Hepatocyte (in vitro differentiated cells): Measurements from ENCODE around the gene ABHD16A. TPM values are rescaled to one million over a fixed set of nuclear protein-coding genes. Genes with fewer than 3 reads are reported as not detected.
A peak's percentile ranks its signal among the peaks of the same experiment; 100 is the strongest.

ENCODE experiments used
- DNase-seq: peaks from one replicate; pipeline ENCODE4 v3.0.0-alpha.2; 2016; ENCODE audit warnings: low spot score
- H2AFZ ChIP-seq: fragments of 200-600 bp; sonication (generic); 2 replicates; pipeline ENCODE4 v1.6.0; 2016; ENCODE audit warnings: antibody characterized with exemption, mild to moderate bottlenecking
- H3K27ac ChIP-seq: fragments of 200-600 bp; sonication (generic); 2 replicates; pipeline ENCODE4 v1.5.1; 2016; ENCODE audit warnings: mild to moderate bottlenecking
- H3K27me3 ChIP-seq: fragments of 200-600 bp; sonication (generic); 2 replicates; pipeline ENCODE4 v1.6.1; 2016
- H3K36me3 ChIP-seq: fragments of 200-600 bp; sonication (generic); replicated peaks from 2 replicates; pipeline ENCODE4 v1.5.1; 2016; ENCODE audit warnings: low read depth; ENCODE audit not compliant: insufficient read depth
- H3K4me1 ChIP-seq: fragments of 200-600 bp; sonication (generic); 2 replicates; pipeline ENCODE4 v1.5.1; 2016; ENCODE audit warnings: mild to moderate bottlenecking, moderate library complexity; ENCODE audit not compliant: insufficient read depth
- H3K4me2 ChIP-seq: fragments of 200-600 bp; sonication (generic); 2 replicates; pipeline ENCODE4 v1.6.0; 2016
- H3K4me3 ChIP-seq: fragments of 200-600 bp; sonication (generic); 2 replicates; pipeline ENCODE4 v1.5.1; 2016; ENCODE audit warnings: mild to moderate bottlenecking
- H3K79me2 ChIP-seq: fragments of 200-600 bp; sonication (generic); 2 replicates; pipeline ENCODE4 v1.6.0; 2017; ENCODE audit warnings: mild to moderate bottlenecking
- H3K9me2 ChIP-seq: fragments of 200-600 bp; sonication (generic); replicated peaks from 2 replicates; pipeline ENCODE4 v1.6.0; 2017; ENCODE audit warnings: mild to moderate bottlenecking; ENCODE audit not compliant: insufficient read depth
- H3K9me3 ChIP-seq: fragments of 200-600 bp; sonication (generic); 2 replicates; pipeline ENCODE4 v1.5.1; 2016; ENCODE audit warnings: low read depth, mild to moderate bottlenecking
- H4K20me1 ChIP-seq: fragments of 200-600 bp; sonication (generic); 2 replicates; pipeline ENCODE4 v1.6.0; 2016; ENCODE audit warnings: mild to moderate bottlenecking; ENCODE audit not compliant: insufficient read depth, poor library complexity, severe bottlenecking
- CTCF ChIP-seq: fragments of 200-600 bp; sonication (generic); IDR thresholded peaks from 2 replicates; pipeline ENCODE4 v1.5.1; 2016; ENCODE audit warnings: antibody characterized with exemption, mild to moderate bottlenecking; ENCODE audit not compliant: poor library complexity
- EZH2 ChIP-seq: fragments of 200-600 bp; sonication (generic); IDR thresholded peaks from 2 replicates; pipeline ENCODE4 v1.6.1; 2016; ENCODE audit warnings: antibody characterized with exemption, mild to moderate bottlenecking, borderline replicate concordance
- EZH2phosphoT487 ChIP-seq: fragments of 200-600 bp; sonication (generic); IDR thresholded peaks from one replicate; pipeline ENCODE4 v1.6.1; 2018; ENCODE audit warnings: antibody characterized with exemption, mild to moderate bottlenecking, low read depth, moderate library complexity; ENCODE audit not compliant: unreplicated experiment, severe bottlenecking
- WGBS: methylation state at CpG from one replicate; pipeline ENCODE4 v1.1.6; 2016; ENCODE audit warnings: low lambda C conversion rate; ENCODE audit errors: missing lambda C conversion rate; 5-methylcytosine and 5-hydroxymethylcytosine counted together
- polyA plus RNA-seq: library from polyadenylated mRNA; unstranded; fragments of >200 nt; fragmentation: Nextera tagmentation; extraction: Ambion mirVana; gene quantifications from 2 replicates; pipeline ENCODE4 v1.2.1, GENCODE V29; 2016
- total RNA-seq: library from RNA; depleted of rRNA; stranded (reverse); fragments of >200 nt; gene quantifications from 2 replicates; pipeline ENCODE4 v1.2.3, GENCODE V29; 2014

Gene ABHD16A
- total and polyA plus RNA-seq, 2 experiments from 2014 or later, result 63.2 to 94.7 TPM

- H3K4me2 ChIP-seq, result no peak overlapping the region
- no peaks in the 10 kb centered on the region for H3K36me3 ChIP-seq
- H2AFZ ChIP-seq, result no peak overlapping the region
- no peak overlapping the region for H3K4me3 ChIP-seq
- peaks cover 6% of the 10 kb centered on the region for H3K4me1 ChIP-seq
- H3K79me2 ChIP-seq, result no peaks in the 10 kb centered on the region
- no peaks in the 10 kb centered on the region for H3K9me3 ChIP-seq
- TF ChIP-seq EZH2, result no peak
- no peak for TF ChIP-seq EZH2phosphoT487
- TF ChIP-seq CTCF, result no peak
- H3K27ac ChIP-seq, result no peak overlapping the region
- DNase-seq, result no peak
- H3K9me2 ChIP-seq, result no peaks in the 10 kb centered on the region
- H3K27me3 ChIP-seq, result no peaks in the 10 kb centered on the region
- no peaks in the 10 kb centered on the region for H4K20me1 ChIP-seq
- 90% methylated on average over 13 of the region's 14 CpGs for WGBS
These were observed 15.0 kb downstream of the ABHD16A start for GRCh38 chr6:31687860-31688693.

GRCh38 chr6:31687321-31687720 is 15.8 kb downstream of the ABHD16A start:
- no peaks in the 10 kb centered on the region for H3K9me2 ChIP-seq
- H2AFZ ChIP-seq, result no peak overlapping the region
- H3K36me3 ChIP-seq, result no peaks in the 10 kb centered on the region
- H4K20me1 ChIP-seq, result no peaks in the 10 kb centered on the region
- H3K4me1 ChIP-seq, result peaks cover 6% of the 10 kb centered on the region
- TF ChIP-seq EZH2phosphoT487 (no peak), EZH2 (no peak), CTCF (no peak)
- H3K27me3 ChIP-seq, result no peaks in the 10 kb centered on the region
- no peak overlapping the region for H3K27ac ChIP-seq
- no peak for DNase-seq
- no peak overlapping the region for H3K4me3 ChIP-seq
- H3K79me2 ChIP-seq, result no peaks in the 10 kb centered on the region
- no peak overlapping the region for H3K4me2 ChIP-seq
- no peaks in the 10 kb centered on the region for H3K9me3 ChIP-seq
- WGBS, result 92% methylated on average over 8 of the region's 8 CpGs

- no peaks in the 10 kb centered on the region for H4K20me1 ChIP-seq
- no peak overlapping the region for H3K27ac ChIP-seq
- no peaks in the 10 kb centered on the region for H3K27me3 ChIP-seq
- no peak overlapping the region for H3K4me3 ChIP-seq
- TF ChIP-seq EZH2phosphoT487 (no peak), CTCF (no peak), EZH2 (no peak)
- H2AFZ ChIP-seq, result no peak overlapping the region
- WGBS, result 89% methylated on average over 5 of the region's 5 CpGs
- no peak overlapping the region for H3K4me2 ChIP-seq
- H3K36me3 ChIP-seq, result no peaks in the 10 kb centered on the region
- H3K9me3 ChIP-seq, result no peaks in the 10 kb centered on the region
- no peaks in the 10 kb centered on the region for H3K79me2 ChIP-seq
- no peaks in the 10 kb centered on the region for H3K9me2 ChIP-seq
- H3K4me1 ChIP-seq, result peaks cover 10% of the 10 kb centered on the region
- no peak for DNase-seq
These were observed 16.6 kb downstream of the ABHD16A start for GRCh38 chr6:31686483-31686882.

GRCh38 chr6:31683591-31683990 is 19.5 kb downstream of the ABHD16A start:
- Histone ChIP-seq H4K20me1 (no peaks in the 10 kb centered on the region), H3K79me2 (no peaks in the 10 kb centered on the region), H3K27ac (peak overlapping the region; percentile 36), H3K36me3 (no peaks in the 10 kb centered on the region), H3K4me1 (peaks cover 5% of the 10 kb centered on the region), H2AFZ (peak overlapping the region; percentile 32), H3K4me3 (peak overlapping the region; percentile 12), H3K9me2 (no peaks in the 10 kb centered on the region), H3K27me3 (no peaks in the 10 kb centered on the region), H3K4me2 (peak overlapping the region; percentile 86), H3K9me3 (no peaks in the 10 kb centered on the region)
- DNase-seq, result no peak
- TF ChIP-seq EZH2 (no peak), CTCF (no peak), EZH2phosphoT487 (no peak)
- 72% methylated on average over 13 of the region's 13 CpGs for WGBS
